Measurements from ENCODE around the gene LDLRAD2. TPM values are rescaled to one million over a fixed set of nuclear protein-coding genes. Genes with fewer than 3 reads are reported as not detected.

Gene LDLRAD2
- total RNA-seq, 4 donors from 2014 or later: not detected

GRCh38 chr1:21852282-21853130, 40.4 kb downstream of the LDLRAD2 start:
- Histone ChIP-seq H3K9me3 (no peaks in the 10 kb centered on the region), H3K27ac (no peak overlapping the region), H3K36me3 (peaks cover 0 to 90% of the 10 kb centered on the region in 2 donors), H3K4me1 (no peaks in the 10 kb centered on the region), H3K4me3 (no peak overlapping the region), H3K27me3 (no peaks in the 10 kb centered on the region)
- TF ChIP-seq POLR2A (IDR thresholded peaks at IDR 0.05): no peak
- TF ChIP-seq, protein P1, sequence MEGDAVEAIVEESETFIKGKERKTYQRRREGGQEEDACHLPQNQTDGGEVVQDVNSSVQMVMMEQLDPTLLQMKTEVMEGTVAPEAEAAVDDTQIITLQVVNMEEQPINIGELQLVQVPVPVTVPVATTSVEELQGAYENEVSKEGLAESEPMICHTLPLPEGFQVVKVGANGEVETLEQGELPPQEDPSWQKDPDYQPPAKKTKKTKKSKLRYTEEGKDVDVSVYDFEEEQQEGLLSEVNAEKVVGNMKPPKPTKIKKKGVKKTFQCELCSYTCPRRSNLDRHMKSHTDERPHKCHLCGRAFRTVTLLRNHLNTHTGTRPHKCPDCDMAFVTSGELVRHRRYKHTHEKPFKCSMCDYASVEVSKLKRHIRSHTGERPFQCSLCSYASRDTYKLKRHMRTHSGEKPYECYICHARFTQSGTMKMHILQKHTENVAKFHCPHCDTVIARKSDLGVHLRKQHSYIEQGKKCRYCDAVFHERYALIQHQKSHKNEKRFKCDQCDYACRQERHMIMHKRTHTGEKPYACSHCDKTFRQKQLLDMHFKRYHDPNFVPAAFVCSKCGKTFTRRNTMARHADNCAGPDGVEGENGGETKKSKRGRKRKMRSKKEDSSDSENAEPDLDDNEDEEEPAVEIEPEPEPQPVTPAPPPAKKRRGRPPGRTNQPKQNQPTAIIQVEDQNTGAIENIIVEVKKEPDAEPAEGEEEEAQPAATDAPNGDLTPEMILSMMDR (IDR thresholded peaks at IDR 0.05 in 4 of 5, conservative IDR thresholded peaks at IDR 0.05 in 1 of 5): no peak
- DNase-seq: no peak
- ATAC-seq: no peak
- intact Hi-C loops (cut with DNase I; ENCODE audit: low total_unique reads): no loop called here
- in situ Hi-C loops (cut with MboI; ENCODE audit: low sequenced_read_pairs in 4 of 4): loop anchor here in 2 of 4 donors (25.0 kb wide), 1 partner anchor 110 kb away; no protein-coding TSS in a partner anchor

- TF ChIP-seq, protein P1 (IDR thresholded peaks at IDR 0.05 in 4 of 5, conservative IDR thresholded peaks at IDR 0.05 in 1 of 5): no peak
- TF ChIP-seq POLR2A (IDR thresholded peaks at IDR 0.05): no peak
- ATAC-seq: no peak
- DNase-seq: no peak
- Histone ChIP-seq H3K4me1 (no peaks in the 10 kb centered on the region), H3K27me3 (no peaks in the 10 kb centered on the region), H3K36me3 (peaks cover 0 to 90% of the 10 kb centered on the region in 2 donors), H3K4me3 (no peak overlapping the region), H3K27ac (no peak overlapping the region), H3K9me3 (no peaks in the 10 kb centered on the region)
- in situ Hi-C loops (cut with MboI; ENCODE audit: low sequenced_read_pairs in 4 of 4): loop anchor here in 2 of 4 donors (25.0 kb wide), 1 partner anchor 109 kb away; no protein-coding TSS in a partner anchor
- intact Hi-C loops (cut with DNase I; ENCODE audit: low total_unique reads): no loop called here
Observed at GRCh38 chr1:21853131-21853427, 41.0 kb downstream of the LDLRAD2 start.

DNA sequence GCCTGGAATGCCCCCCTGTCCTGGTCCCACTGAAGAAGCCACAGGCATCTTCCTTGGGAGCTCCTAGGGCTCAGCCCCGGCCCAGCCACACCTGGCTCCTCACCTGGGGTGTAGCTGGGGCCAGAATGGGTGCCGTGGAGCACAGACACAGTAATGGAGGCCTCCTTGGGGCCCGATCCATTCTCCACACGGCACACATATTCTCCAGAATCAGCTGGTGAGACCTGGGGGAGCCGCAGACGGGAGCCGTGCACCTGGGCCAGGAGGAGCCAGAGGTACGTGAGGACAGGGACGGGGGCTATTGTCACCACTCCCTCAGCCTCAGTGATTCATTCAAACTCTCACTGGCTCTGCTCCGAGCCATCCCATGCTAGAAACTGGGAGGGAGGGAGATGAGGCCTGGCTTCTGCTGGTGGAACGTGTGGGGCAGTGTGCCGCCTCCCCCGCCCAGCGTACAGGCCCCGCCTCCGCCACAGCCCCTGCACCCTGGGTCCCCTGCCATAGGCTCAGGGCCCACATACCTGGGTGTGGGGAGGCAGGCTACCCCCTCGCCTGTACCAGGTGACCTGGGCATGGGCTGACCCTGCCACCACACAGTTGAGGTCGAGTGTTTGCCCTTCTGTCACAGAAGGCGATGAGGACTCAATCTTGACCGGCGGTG, 42.2 kb downstream of the LDLRAD2 start:
- ATAC-seq (no peak), DNase-seq (no peak)
- Histone ChIP-seq H3K36me3 (peaks cover 0 to 90% of the 10 kb centered on the region in 2 donors), H3K4me1 (no peaks in the 10 kb centered on the region), H3K4me3 (no peak overlapping the region), H3K9me3 (no peaks in the 10 kb centered on the region), H3K27me3 (no peaks in the 10 kb centered on the region), H3K27ac (no peak overlapping the region)
- intact Hi-C loops (cut with DNase I; ENCODE audit: low total_unique reads) (no loop called here), in situ Hi-C loops (cut with MboI; ENCODE audit: low sequenced_read_pairs in 4 of 4) (loop anchor here in 2 of 4 donors (25.0 kb wide), 1 partner anchor 108 kb away; no protein-coding TSS in a partner anchor)
- TF ChIP-seq, protein P1 (IDR thresholded peaks at IDR 0.05 in 4 of 5, conservative IDR thresholded peaks at IDR 0.05 in 1 of 5): no peak
- no peak for TF ChIP-seq POLR2A (IDR thresholded peaks at IDR 0.05)

- H3K36me3 ChIP-seq: peaks cover 0 to 91% of the 10 kb centered on the region in 2 donors
- ATAC-seq (no peak), DNase-seq (no peak)
- H3K9me3 ChIP-seq: no peaks in the 10 kb centered on the region
- in situ Hi-C loops (cut with MboI; ENCODE audit: low sequenced_read_pairs in 4 of 4) (loop anchor here in 2 of 4 donors (25.0 kb wide), 1 partner anchor 108 kb away; no protein-coding TSS in a partner anchor), intact Hi-C loops (cut with DNase I; ENCODE audit: low total_unique reads) (no loop called here)
- no peak overlapping the region for H3K27ac ChIP-seq
- H3K27me3 ChIP-seq: no peaks in the 10 kb centered on the region
- TF ChIP-seq, protein P1 (IDR thresholded peaks at IDR 0.05 in 4 of 5, conservative IDR thresholded peaks at IDR 0.05 in 1 of 5): no peak
- no peak for TF ChIP-seq POLR2A (IDR thresholded peaks at IDR 0.05)
- H3K4me3 ChIP-seq: no peak overlapping the region
- no peaks in the 10 kb centered on the region for H3K4me1 ChIP-seq
Observed at GRCh38 chr1:21854751-21855131, 42.7 kb downstream of the LDLRAD2 start.

All from gastrocnemius medialis (tissue), 4 donors.